AG04450 (cell line): ENCODE measurements around the gene MOK. TPM values are rescaled to one million over a fixed set of nuclear protein-coding genes. Genes with fewer than 3 reads are reported as not detected.

Experiments used
- CTCF ChIA-PET: fragments of 300-600, 350-600 bp; formaldehyde crosslinking; extraction: SDS; loops from one replicate; lab custom pipeline; 2022; ENCODE audit warnings: antibody characterized with exemption, inconsistent platforms; lab: Charles Lee
- POLR2A ChIA-PET: fragments of 350-600 bp; formaldehyde crosslinking; extraction: SDS; loops from one replicate; lab custom pipeline; 2021; ENCODE audit warnings: antibody characterized with exemption, inconsistent platforms; lab: Yijun Ruan, JAX
- DNase-seq: peaks from one replicate; pipeline ENCODE4 v3.0.0-alpha.2; 2011; ENCODE audit warnings: low read depth, low spot score
- H3K27ac ChIP-seq: one replicate; pipeline ENCODE4 v1.5.1; 2012; ENCODE audit warnings: low read depth, low read length, control low read depth
- H3K27me3 ChIP-seq: one replicate; pipeline ENCODE4 v1.6.0; 2012; ENCODE audit warnings: low read length; ENCODE audit not compliant: control insufficient read depth, insufficient read depth
- H3K4me3 ChIP-seq: 2 replicates; pipeline ENCODE4 v1.5.1; 2011; ENCODE audit warnings: mild to moderate bottlenecking, low read depth, low read length, control low read depth
- H3K9me3 ChIP-seq: 2 replicates; pipeline ENCODE4 v1.5.1; 2012; ENCODE audit warnings: low read length; ENCODE audit not compliant: control insufficient read depth, insufficient read depth
- CTCF ChIP-seq: IDR thresholded peaks from 2 replicates; pipeline ENCODE4 v1.5.1; 2011; ENCODE audit warnings: low read depth, low read length, control low read depth, inconsistent platforms
- polyA plus RNA-seq: library from polyadenylated mRNA; depleted of rRNA; stranded (reverse); fragments of >200 nt; gene quantifications from 2 replicates; pipeline ENCODE4 v1.2.3, GENCODE V29; 2011; rRNA removed

Gene MOK
- polyA plus RNA-seq, 1 experiment = 12.6 TPM

GRCh38 chr14:102181187-102181586 lies 123.8 kb downstream of the MOK start:
- no peak for TF ChIP-seq CTCF
- H3K4me3 ChIP-seq = no peak overlapping the region
- no peak overlapping the region for H3K27ac ChIP-seq
- ChIA-PET CTCF (interaction anchor here (0.8 kb wide), 1 partner anchor 134 kb away, joined by 3 read pairs; no protein-coding TSS in a partner anchor), POLR2A (no interaction called here)
- H3K9me3 ChIP-seq = no peaks in the 10 kb centered on the region
- no peaks in the 10 kb centered on the region for H3K27me3 ChIP-seq
- no peak for DNase-seq

- Histone ChIP-seq H3K4me3 (no peak overlapping the region), H3K9me3 (no peaks in the 10 kb centered on the region), H3K27me3 (no peaks in the 10 kb centered on the region), H3K27ac (no peak overlapping the region)
- no peak for TF ChIP-seq CTCF
- no peak for DNase-seq
- CTCF ChIA-PET = interaction anchor here (1.1 kb wide), 1 partner anchor 134 kb away, joined by 4 read pairs; no protein-coding TSS in a partner anchor
- POLR2A ChIA-PET = no interaction called here
Observed at GRCh38 chr14:102180248-102180998, 124.5 kb downstream of the MOK start.

Other genes with a start within 250 kb of the MOK start
- 543 and 822 TPM in 2 replicates for gene HSP90AA1, start 218.1 kb downstream of the MOK start, polyA plus RNA-seq
- gene WDR20, start 165.3 kb downstream of the MOK start, polyA plus RNA-seq = 14.2 and 16.6 TPM in 2 replicates
- gene ZNF839, start 14.6 kb upstream of the MOK start, polyA plus RNA-seq = 7.0 and 7.1 TPM in 2 replicates
- 50.8 and 58.5 TPM in 2 replicates for gene CINP, start 57.7 kb upstream of the MOK start, polyA plus RNA-seq
- gene TECPR2, start 57.8 kb upstream of the MOK start, polyA plus RNA-seq = 12.4 and 14.6 TPM in 2 replicates
- gene ANKRD9, start 204.6 kb upstream of the MOK start, polyA plus RNA-seq = 4.0 and 5.8 TPM in 2 replicates